Stimulated activated CD8-positive, alpha-beta memory T cell treated with anti-CD3 and anti-CD28 coated beads, Interleukin-15, amount 100 ng/mL, for 1 hour (primary cell): ENCODE data around the gene EID3.

ENCODE experiments used
- DNase-seq: peaks from one replicate; pipeline ENCODE4 v3.0.0-alpha.2; 2020; ENCODE audit warnings: low read depth

The EID3 gene

DNA sequence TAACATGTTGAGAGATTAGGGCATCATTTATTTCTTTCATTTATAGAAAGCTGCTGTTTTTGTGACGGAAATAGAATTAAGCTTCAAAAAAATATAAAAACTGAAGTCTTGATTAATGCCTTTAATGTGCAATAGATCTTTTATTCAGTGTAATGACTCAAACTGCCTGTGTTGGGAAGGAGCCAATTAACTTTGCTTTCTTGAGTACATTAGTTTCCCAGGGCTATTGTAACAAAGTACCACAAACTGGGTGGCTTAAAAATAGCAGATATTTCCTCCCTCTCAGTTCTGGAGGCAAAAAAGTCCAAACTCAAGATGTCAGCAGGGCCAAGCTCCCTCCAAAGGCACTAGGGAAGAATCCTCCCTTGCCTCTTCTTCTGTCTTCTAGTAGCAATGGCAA is 36.6 kb downstream of the EID3 start:
- no peak for DNase-seq

- no peak for DNase-seq
Observed at GRCh38 chr12:104340925-104341611, 37.5 kb downstream of the EID3 start.

DNA sequence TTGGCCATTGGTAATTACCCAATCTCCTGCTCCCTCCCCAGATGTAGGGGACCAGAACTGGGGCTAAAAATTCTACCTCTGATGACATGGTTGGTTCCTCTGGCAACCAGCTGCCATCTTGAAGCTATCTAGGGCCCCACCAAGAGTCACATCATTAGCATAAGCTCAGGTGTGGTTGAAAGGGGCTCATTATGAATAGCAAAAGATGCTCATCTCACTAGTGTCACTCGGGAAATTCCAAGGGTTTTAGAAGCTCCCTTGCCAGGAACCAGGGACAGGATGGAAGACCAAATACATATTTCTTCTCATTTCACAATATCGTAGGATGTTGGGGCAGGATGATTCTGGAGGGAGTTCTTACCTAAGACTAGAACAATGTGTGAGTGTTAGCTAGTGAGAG is 38.6 kb downstream of the EID3 start:
- no peak for DNase-seq

GRCh38 chr12:104342635-104343249 is 39.2 kb downstream of the EID3 start:
- DNase-seq = no peak

GRCh38 chr12:104344682-104345081 is 41.1 kb downstream of the EID3 start:
- DNase-seq = no peak

DNA sequence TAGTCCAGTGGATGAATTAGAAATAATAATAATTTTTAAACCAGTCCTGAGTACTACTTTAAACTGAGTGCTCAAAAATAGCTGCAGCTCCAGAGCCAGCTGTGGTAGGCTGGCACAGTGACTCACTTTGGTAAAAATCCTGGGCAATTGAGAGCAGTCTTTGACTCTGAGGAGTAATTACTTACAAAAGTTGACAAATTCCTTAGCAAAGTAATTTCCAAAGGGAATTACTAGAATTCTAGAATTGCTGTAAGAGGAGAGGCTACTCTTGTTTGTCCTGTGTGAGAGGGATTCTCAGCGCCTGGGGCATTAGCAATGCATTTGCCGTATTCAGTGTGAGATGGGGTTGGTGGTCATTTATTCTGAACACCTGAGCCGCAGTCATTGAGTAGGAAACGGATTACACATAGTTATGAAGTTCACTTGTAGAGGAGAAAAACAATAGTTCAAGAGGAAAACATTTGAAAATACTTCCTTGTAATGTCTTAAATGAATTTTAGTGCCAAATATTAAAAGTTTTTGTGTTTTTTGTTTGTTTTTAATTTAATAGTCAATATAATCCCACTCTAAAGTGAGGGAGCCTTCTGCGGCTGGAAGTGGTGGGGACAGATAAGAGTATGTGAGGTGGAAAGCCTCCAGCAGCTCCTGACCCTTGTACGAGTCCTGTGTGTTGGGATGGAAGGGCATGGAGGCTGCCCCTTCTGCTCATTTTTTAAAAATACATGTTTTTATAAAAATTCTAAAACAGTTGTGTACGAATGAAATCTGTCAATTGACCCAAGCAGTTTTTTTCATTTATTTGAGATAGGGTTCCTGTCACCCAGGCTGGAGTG is 41.9 kb downstream of the EID3 start:
- DNase-seq = no peak

DNA sequence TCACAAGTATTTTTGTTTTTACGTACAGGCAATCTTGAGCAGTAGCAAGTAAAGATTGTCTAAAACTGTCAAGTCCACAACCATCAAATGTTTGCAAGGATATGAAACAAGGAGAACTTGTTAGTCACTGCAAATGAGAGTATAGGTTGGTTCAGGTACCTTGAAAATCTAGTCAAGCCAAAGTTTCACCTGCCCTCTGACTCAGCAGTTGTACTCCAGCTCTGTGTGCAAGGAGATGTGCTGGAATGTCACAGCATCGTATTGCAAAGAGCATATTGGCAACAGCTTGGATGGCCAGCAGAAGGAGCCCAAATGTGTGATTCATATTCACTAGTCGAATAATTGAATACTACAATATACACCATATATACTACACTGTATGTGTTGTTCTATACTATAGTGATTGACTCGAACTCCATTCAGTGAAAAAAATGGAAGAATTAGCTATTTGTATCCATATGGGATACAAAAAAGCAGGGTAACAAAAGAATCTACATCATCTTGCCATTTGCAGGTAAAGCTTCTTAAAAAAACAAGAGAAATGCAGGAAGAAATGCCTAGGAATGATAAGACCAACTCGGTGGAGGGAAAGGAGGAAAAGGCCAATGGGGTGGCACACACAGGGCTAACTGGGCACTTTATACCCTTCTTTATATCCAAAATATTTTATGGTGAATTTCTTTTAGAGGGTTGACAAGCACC is 44.0 kb downstream of the EID3 start:
- DNase-seq = no peak

DNA sequence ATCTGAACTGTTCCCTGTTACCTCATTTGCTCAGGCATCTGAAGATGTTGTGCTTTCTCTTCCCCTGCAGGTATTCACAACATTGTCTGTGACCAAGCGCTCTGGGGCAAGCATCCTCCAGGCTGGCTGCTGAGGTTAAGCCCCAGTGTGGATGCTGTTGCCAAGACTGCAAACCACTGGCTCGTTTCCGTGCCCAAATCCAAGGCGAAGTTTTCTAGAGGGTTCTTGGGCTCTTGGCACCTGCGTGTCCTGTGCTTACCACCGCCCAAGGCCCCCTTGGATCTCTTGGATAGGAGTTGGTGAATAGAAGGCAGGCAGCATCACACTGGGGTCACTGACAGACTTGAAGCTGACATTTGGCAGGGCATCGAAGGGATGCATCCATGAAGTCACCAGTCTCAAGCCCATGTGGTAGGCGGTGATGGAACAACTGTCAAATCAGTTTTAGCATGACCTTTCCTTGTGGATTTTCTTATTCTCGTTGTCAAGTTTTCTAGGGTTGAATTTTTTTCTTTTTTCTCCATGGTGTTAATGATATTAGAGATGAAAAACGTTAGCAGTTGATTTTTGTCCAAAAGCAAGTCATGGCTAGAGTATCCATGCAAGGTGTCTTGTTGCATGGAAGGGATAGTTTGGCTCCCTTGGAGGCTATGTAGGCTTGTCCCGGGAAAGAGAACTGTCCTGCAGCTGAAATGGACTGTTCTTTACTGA is 44.9 kb downstream of the EID3 start:
- DNase-seq = no peak

GRCh38 chr12:104348994-104349494 is 45.5 kb downstream of the EID3 start:
- DNase-seq = no peak

DNA sequence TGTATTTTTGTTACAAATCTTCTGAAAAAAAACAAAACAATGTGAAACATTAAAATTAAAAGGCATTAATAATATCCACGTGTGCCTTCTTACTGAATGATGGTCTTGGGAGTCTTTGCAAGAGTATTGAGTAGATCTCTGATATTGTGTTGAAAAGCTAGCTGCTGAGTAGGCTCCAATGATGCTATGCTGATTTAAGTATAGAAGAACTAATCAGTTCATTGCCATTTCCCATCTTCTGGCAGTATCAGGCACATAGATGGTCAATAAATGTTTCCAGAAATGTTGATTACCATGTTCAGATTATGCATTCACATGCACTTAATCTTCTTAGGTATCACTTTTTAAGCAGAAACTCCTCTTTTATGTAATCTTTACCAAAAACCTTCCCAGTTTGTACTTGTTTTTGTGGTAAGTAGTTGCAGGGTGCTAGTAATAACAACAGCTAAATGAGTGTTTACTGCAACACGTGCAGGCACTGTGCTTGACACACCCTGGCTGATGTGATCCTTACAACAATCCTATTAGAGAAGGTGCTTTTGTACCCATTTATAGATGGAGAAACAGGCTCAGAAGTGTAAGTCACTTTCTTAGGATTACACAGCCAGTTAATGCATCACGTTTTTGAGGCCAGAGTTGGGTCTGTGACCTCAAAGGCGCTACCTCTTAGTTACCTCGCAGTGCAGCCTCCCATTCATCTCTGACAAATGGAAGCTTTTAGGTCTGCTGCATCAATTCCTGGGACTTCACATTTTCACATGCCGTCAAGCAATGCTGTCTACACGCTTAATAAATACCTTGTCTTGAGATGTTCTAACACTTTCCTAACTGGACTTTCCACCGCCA is 46.9 kb downstream of the EID3 start:
- DNase-seq = no peak

GRCh38 chr12:104351057-104351983 is 47.8 kb downstream of the EID3 start:
- DNase-seq = no peak

- no peak for DNase-seq
Observed at GRCh38 chr12:104352106-104352713, 48.7 kb downstream of the EID3 start.

DNA sequence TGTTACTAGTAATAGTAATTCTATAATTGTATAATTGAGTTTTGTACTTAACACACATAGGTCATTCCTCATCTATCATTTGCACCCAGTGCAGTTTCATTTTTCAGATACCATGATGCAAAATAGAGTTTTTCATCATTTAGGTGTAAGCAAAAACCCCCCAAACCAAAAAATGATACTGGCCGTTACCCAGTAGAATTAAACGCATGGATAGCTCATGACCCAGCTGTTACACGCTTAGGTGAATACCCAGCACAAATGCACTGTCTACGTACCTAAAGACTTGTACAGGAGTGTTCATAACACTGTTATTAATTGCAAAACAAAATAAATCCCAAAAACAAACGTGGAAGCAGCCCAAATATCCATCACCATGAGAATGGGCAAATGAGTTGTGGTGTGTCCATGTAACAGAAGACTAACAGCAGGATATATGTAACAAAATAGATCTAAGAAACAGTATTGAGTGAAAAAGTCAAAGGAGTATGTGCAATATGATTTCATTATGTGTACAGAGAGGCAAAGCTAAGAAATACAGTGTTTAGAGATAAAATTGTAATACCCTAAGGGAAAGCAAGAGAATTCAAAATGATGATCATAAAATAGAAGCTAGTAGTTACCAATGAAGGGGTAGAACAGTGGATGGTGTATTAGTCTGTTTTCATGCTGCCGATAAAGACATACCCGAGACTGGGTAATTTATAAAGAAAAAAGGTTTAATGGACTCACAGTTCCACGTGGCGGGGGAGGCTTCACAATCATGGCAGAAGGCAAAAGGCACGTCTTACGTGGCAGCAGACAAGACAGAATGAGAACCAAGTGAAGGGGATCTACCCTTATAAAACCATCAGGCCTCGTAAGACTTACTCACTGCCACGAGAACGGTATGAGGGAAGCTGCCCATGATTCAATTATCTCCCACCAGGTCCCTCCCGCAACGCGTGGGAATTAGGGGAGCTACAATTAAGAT is 49.8 kb downstream of the EID3 start:
- no peak for DNase-seq

- no peak for DNase-seq
Observed at GRCh38 chr12:104354167-104354867, 50.8 kb downstream of the EID3 start.
